Activated CD4-positive, alpha-beta T cell treated with anti-CD3 and anti-CD28 coated beads for 24 hours (primary cell): Measurements from ENCODE around the gene IFITM1.
"Not testable (repeated sequence)": the region's sequence is repeated elsewhere in the genome, so short reads cannot be mapped to it uniquely, and the experiment has no call there.

Source experiments
- DNase-seq, 2 donors: peaks; one replicate each; pipeline ENCODE4 v3.0.0-alpha.2; 2020; ENCODE audit warnings: low read depth in 2 of 2

Gene IFITM1

GRCh38 chr11:282630-283360 is 31.0 kb upstream of the IFITM1 start:
- DNase-seq = no peak

GRCh38 chr11:283405-284104 is 30.3 kb upstream of the IFITM1 start:
- DNase-seq = no peak

GRCh38 chr11:284105-285020 is 29.5 kb upstream of the IFITM1 start:
- DNase-seq = no peak

GRCh38 chr11:285021-285893 is 28.6 kb upstream of the IFITM1 start:
- DNase-seq = no peak

GRCh38 chr11:285894-286220 is 28.0 kb upstream of the IFITM1 start:
- DNase-seq = no peak

GRCh38 chr11:286977-287820 is 26.6 kb upstream of the IFITM1 start:
- not testable (repeated sequence) for DNase-seq

- no peak for DNase-seq
Measured at GRCh38 chr11:287821-288477, 25.9 kb upstream of the IFITM1 start.

- no peak for DNase-seq
Measured at GRCh38 chr11:288478-289397, 25.1 kb upstream of the IFITM1 start, which contains the start of gene PGGHG. PGGHG (plus strand) TSS chr11:289126; CDS start chr11:289817, 691 bp downstream.

- no peak for DNase-seq
Measured at GRCh38 chr11:289398-289711, 24.5 kb upstream of the IFITM1 start.

GRCh38 chr11:289712-290620 is 23.9 kb upstream of the IFITM1 start:
- DNase-seq = no peak

GRCh38 chr11:290621-291231 is 23.1 kb upstream of the IFITM1 start:
- DNase-seq = no peak

- DNase-seq = no peak
Measured at GRCh38 chr11:291281-292210, 22.3 kb upstream of the IFITM1 start.

- no peak for DNase-seq
Measured at GRCh38 chr11:292211-293121, 21.4 kb upstream of the IFITM1 start.

GRCh38 chr11:293271-293851 is 20.5 kb upstream of the IFITM1 start:
- no peak for DNase-seq
